RWPE2 (cell line): ENCODE results near the gene SLC16A2.
A peak's percentile ranks its signal among the peaks of the same experiment; 100 is the strongest.

Experiments used
- ATAC-seq: fragments of 200-7000 bp; cut with Tn5 transposase; 3 replicates; pipeline ENCODE4 v1.9.1; 2021; ENCODE audit warnings: low read depth
- DNase-seq: peaks from one replicate; pipeline ENCODE4 v3.0.0-alpha.2; 2020; ENCODE audit warnings: low spot score
- H3K27ac ChIP-seq: fragments of 450-650 bp; 2 replicates; pipeline ENCODE4 v1.5.1; 2017; ENCODE audit warnings: mild to moderate bottlenecking; ENCODE audit not compliant: poor library complexity, severe bottlenecking
- H3K27me3 ChIP-seq: fragments of 250-450 bp; sonication (Bioruptor Pico); 2 replicates; pipeline ENCODE4 v1.5.1; 2021; ENCODE audit warnings: mild to moderate bottlenecking, moderate library complexity; ENCODE audit not compliant: insufficient read depth, poor library complexity, severe bottlenecking
- H3K36me3 ChIP-seq: fragments of 250-450 bp; sonication (Bioruptor Pico); 2 replicates; pipeline ENCODE4 v1.5.1; 2020; ENCODE audit warnings: low read depth, mild to moderate bottlenecking, moderate library complexity
- H3K4me1 ChIP-seq: fragments of 250-450 bp; sonication (Bioruptor Pico); 2 replicates; pipeline ENCODE4 v1.5.1; 2021; ENCODE audit warnings: mild to moderate bottlenecking, moderate library complexity; ENCODE audit not compliant: insufficient read depth, poor library complexity, severe bottlenecking
- H3K4me3 ChIP-seq: fragments of 250-450 bp; sonication (Bioruptor Pico); 2 replicates; pipeline ENCODE4 v1.5.1; 2021; ENCODE audit warnings: mild to moderate bottlenecking, moderate library complexity; ENCODE audit not compliant: severe bottlenecking
- H3K9me3 ChIP-seq: fragments of 250-450 bp; sonication (Bioruptor Pico); 2 replicates; pipeline ENCODE4 v1.5.1; 2021; ENCODE audit warnings: mild to moderate bottlenecking, moderate library complexity; ENCODE audit not compliant: severe bottlenecking
- TF ChIP-seq, protein P1 (sequence below): fragments of 450-650 bp; IDR thresholded peaks from one replicate; pipeline ENCODE4 v1.5.1; 2017; ENCODE audit warnings: mild to moderate bottlenecking, moderate library complexity; ENCODE audit not compliant: poor library complexity, severe bottlenecking

Gene SLC16A2

DNA sequence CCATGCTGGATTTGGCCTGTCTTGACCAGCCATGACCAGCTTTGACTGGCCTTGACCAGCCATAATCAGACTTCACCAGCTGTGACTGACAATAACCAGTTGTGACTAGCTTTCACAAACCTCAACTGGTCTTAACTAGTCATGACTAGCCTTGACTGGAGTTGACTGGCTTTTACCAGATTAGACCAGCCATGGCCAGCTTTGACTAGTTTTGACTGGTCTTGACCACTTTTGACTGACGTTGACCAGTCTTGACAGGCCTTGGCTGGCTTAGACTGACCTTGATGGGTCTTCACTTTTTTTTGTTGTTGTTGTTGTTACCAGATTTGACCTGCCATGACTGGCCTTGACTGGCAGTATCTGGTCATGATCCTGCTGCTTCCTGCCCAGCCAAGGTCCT is 125.7 kb downstream of the SLC16A2 start:
- H3K36me3 ChIP-seq = no peaks in the 10 kb centered on the region
- H3K27me3 ChIP-seq = no peaks in the 10 kb centered on the region
- no peak overlapping the region for H3K27ac ChIP-seq
- H3K4me3 ChIP-seq = no peak overlapping the region
- TF ChIP-seq, protein P1, sequence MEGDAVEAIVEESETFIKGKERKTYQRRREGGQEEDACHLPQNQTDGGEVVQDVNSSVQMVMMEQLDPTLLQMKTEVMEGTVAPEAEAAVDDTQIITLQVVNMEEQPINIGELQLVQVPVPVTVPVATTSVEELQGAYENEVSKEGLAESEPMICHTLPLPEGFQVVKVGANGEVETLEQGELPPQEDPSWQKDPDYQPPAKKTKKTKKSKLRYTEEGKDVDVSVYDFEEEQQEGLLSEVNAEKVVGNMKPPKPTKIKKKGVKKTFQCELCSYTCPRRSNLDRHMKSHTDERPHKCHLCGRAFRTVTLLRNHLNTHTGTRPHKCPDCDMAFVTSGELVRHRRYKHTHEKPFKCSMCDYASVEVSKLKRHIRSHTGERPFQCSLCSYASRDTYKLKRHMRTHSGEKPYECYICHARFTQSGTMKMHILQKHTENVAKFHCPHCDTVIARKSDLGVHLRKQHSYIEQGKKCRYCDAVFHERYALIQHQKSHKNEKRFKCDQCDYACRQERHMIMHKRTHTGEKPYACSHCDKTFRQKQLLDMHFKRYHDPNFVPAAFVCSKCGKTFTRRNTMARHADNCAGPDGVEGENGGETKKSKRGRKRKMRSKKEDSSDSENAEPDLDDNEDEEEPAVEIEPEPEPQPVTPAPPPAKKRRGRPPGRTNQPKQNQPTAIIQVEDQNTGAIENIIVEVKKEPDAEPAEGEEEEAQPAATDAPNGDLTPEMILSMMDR = no peak
- ATAC-seq = no peak
- H3K9me3 ChIP-seq = no peaks in the 10 kb centered on the region
- H3K4me1 ChIP-seq = no peaks in the 10 kb centered on the region
- no peak for DNase-seq

DNA sequence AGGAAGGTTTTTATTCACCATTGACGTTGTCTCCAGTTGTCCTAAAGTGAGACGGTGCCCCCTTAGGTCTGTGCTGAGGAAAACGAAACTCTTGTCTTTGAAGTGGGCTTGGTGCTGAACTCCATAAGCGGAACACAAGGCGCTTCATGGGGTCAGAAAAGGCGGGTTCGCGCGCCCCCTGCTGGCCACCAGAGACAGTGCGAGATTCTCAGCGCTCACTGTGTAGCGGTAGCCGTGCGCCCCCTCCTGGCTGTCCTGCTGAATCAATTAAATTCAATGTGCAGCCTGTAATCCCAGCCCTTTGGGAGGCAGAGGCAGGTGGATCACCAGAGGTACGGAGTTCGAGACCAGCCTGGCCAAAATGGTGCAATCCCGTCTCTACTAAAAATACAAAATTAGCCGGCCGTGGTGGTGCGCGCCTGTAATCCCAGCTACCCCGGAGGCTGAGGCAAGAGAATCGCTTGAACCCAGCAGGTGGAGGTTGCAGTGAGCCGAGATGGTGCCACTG is 129.1 kb downstream of the SLC16A2 start:
- no peak overlapping the region for H3K27ac ChIP-seq
- H3K4me3 ChIP-seq = no peak overlapping the region
- ATAC-seq (peak; percentile 64), DNase-seq (peak; percentile 57)
- TF ChIP-seq, protein P1 = peak; percentile 87
- H3K27me3 ChIP-seq = no peaks in the 10 kb centered on the region
- H3K4me1 ChIP-seq = no peaks in the 10 kb centered on the region
- no peaks in the 10 kb centered on the region for H3K36me3 ChIP-seq
- no peaks in the 10 kb centered on the region for H3K9me3 ChIP-seq

DNA sequence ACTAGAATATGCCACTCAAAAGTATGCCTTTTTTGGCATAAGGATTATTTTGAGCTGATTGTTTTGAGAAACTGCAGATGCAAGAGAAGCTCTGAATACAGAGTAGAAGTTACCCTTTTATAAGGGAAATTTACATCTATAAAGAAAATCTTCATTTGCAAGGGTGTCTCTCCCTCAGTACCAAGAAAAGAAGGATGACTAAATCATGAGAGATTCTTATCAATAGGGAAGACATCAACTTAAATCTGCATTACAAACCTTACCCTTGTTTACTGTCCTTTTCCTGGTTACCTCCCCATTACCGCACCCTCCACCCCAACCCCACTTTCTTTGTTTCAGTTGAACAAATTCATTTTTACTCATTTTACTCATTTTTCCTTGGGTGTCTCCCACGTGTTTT is 130.6 kb downstream of the SLC16A2 start:
- DNase-seq (no peak), ATAC-seq (no peak)
- Histone ChIP-seq H3K27me3 (no peaks in the 10 kb centered on the region), H3K9me3 (no peaks in the 10 kb centered on the region), H3K36me3 (no peaks in the 10 kb centered on the region), H3K27ac (no peak overlapping the region), H3K4me1 (no peaks in the 10 kb centered on the region), H3K4me3 (no peak overlapping the region)
- TF ChIP-seq, protein P1 = no peak

DNA sequence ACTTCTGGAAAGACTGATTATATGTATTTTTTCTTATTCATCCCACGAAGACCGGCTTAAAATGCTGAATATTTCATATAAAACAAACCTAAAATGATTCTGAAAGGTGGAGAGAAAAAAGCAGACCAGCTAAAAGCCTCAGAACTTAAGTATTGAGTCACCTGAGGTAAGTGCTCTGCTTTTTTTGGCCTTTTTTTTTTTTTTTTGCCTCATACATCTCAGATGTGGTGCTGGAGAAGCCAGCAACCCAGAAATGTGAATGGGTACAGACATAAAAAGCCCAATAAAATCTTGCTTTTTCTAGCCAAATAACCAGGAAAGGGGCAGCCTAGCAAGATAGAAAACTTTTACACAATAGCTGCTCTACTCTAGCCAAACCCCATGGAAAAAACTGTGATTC is 136.1 kb downstream of the SLC16A2 start:
- Histone ChIP-seq H3K9me3 (no peaks in the 10 kb centered on the region), H3K4me1 (no peaks in the 10 kb centered on the region), H3K4me3 (no peak overlapping the region), H3K27ac (no peak overlapping the region), H3K27me3 (no peaks in the 10 kb centered on the region), H3K36me3 (no peaks in the 10 kb centered on the region)
- TF ChIP-seq, protein P1 = no peak
- ATAC-seq = no peak
- no peak for DNase-seq

DNA sequence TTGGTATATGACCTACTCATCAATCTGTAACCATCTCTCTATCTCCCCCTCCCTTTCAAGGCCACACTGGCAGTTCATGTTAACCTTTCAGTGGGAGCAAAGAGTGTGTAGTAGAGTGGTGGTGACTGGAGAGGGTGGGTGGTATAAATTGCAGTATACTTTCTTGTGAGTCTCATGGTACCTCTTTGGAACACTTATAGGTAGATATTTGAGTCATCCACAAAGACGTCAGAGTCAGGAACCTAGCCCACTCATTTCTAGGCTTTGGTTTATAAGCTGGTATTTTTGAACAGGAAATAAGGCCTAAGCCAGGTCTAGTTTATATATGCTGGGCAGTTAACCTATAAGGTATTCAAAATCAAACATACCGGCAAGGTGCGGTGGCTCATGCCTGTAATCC is 156.8 kb downstream of the SLC16A2 start:
- Histone ChIP-seq H3K27me3 (no peaks in the 10 kb centered on the region), H3K4me1 (no peaks in the 10 kb centered on the region), H3K4me3 (no peak overlapping the region), H3K9me3 (no peaks in the 10 kb centered on the region), H3K27ac (no peak overlapping the region), H3K36me3 (no peaks in the 10 kb centered on the region)
- ATAC-seq (no peak), DNase-seq (no peak)
- TF ChIP-seq, protein P1 = no peak
